Kidney tubule cell (primary cell): ENCODE data around the gene CHD2.
"Not testable (repeated sequence)": the region's sequence is repeated elsewhere in the genome, so short reads cannot be mapped to it uniquely, and the experiment has no call there.

ENCODE experiments used
- DNase-seq: peaks from one replicate; pipeline ENCODE4 v3.0.0-alpha.2; 2018; ENCODE audit warnings: low spot score

Gene CHD2

DNA sequence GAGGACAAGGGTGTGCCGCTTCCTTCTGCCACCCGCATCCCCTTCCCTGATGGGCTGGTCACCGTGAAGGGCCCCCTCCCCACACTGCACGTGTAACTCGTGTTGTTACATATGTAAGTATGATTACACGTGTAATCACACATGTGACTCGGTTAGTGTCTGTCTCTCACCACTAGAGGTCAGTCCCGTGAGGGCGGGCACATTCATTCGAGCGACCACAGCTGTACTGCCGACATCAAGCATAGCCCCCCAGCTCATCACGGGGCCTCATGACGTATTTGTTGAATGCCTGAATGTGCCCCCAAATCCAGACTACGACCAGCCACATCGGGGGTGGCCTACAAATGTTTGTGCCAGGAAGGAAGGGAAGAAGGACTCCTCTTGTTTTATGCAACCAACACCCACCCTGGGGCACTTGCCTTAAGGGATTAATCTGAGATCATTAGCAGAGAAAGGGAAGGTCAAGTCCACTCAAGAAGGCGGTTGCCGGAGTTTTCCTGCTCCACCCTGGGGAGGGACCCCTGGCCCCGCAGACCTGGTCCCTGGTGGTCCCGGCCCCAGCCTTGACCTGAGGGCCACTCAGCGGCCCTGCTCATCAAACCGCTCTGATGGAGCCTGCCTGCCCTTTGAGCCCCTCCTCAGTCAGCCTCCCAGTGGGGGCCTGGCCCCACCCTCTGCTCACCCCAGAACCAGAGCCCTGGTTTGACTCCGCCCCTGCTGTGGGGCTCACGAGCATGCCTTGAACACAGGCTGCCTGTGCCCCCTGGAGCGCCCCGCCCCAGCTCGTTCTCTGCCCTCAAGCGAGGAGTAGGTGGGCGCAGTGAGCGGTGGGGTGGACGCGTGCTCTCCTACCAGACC, 136.1 kb downstream of the CHD2 start:
- DNase-seq: peak; percentile 42

DNA sequence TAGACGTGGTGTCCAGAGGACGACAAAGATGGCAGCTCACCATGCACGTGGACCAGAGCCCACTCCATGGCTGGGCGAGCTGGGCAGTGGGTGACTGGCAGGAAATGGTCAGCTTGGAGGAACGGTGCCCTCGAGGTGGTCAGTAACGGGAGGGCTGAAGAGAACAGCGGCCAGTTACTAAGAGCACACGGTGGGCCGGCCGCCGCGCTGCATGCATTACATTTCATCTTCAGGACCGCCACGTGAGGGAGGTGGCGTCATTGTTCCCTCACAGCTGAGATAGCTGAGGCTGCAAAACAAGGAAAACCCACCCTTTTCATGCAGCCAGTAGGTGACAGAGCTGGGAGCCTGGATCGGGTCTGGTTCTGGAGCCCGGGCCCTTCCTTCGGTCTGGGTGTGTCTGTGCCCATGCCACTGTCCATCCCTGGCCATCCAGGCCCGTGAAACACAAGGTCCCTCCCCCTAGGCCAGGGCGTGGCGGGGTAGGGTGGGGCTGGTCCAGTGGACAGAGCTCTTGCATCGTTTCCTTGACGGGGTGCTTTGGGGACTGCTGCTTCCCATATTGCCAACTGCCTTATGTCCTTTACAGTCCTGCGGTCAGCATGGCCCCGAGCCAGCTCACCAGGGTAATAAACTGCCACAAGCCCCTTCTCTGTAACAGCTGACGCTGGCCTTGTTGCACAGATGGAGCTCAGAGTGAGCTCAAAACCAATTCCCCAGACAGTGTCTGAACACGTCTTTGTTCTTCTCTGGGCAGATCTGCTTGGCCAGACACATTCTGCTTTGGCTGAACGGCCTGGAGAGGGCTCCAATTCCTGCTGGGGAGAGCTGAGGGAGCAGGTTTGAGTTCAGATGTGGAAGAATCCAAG, 137.1 kb downstream of the CHD2 start:
- no peak for DNase-seq

DNA sequence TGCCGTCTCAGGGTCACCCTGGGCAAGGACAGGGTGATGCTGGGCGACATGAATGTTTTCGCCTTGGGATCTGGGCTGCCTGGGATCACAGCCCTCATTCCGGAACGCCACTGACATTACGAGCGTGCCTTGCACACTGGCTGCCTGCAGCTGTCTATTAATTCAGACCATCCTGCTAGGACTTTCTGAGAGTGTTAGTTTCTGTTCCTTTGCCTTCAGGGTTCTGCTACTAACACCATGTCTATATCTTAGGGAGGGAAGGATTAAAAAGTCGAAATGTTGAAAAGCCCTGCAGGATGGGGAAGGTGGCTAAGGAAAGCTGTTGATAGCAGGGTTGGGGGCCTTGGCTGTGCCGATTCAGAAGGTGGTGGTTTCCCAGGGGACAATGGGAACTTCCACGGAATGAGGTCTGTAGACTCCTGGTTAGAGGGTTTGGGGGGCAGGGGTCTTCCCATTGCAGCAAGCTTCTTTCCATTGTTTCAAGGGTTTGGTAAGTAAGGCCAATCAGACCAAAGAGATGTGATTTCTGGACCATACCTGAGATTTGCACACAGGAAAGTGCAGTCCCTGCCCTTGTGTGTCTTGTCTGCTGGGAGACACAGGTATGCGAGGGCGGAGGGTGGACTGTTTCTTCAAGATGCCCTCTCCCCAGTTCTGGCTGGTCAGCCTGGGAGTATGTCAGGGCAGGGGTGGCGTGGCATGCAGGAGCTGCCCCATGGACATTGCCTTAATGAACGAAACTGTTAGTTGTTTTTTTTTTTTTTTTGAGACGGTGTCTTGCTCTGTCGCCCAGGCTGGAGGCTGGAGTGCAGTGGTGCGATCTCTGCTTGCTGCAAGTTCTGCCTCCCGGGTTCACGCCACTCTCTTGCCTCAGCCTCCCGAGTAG, 137.9 kb downstream of the CHD2 start:
- no peak for DNase-seq

GRCh38 chr15:93039562-93040287, 139.6 kb downstream of the CHD2 start:
- DNase-seq: not testable (repeated sequence)

DNA sequence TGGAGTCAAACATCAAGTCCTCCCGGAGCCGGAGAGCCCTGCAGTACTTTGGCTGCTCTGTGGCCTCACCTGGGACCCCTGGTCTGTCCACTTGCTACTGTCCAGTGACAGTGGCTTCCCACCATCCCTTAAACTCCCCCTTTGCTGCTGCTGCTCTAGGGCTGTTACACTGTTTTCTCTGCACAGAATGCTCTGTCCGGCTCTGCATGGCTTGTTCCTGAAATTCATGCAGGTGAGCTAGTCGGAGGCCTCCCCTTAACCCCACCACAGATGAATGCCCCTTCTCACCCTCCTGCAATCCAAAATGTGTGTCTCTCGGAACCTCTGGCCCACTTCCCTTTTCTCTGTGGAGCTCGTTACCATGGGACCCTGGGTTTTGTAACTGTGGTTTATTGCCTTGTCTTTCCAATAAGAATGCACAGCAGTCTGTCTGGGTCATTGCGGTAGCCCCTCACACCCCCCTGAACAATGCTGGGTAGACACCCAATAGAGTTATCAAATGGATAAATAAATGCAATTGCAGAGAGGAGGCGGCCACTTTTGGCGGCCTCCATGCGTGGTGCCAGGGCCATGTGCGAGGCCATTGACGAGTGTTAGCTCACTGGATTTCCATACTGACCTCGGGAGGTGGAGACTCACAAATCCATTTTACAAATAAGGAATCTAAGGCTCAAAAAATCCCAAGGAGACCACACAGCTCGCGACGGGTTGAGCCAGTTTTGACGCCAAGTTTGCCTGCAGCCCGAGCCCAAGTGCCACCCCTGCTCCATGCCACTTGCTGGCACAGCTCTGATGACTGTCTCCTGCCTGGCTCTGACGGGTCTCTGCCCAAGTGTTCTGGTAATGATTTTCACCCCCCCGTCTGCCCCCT, 140.4 kb downstream of the CHD2 start:
- DNase-seq: no peak

GRCh38 chr15:93041159-93041547, 141.0 kb downstream of the CHD2 start:
- no peak for DNase-seq

DNA sequence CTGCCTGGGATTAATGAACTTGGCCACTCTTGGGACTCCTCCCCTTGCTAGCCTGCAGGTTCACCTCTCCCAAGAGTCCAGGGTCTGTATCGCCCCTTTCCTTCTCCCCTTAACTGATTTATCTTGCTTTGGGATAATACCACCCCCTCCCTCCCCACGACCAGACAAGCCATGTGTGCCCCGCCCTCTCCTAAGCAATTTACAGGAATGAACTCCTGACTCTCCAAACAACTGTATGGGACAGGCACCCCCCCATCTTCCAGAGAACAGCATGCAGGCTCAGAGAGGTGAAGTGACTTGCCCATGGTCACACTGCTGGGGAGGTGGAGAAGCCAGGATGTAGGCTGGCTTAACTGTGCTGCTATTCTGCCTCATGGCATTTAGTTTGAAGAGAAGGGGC, 142.1 kb downstream of the CHD2 start:
- no peak for DNase-seq

GRCh38 chr15:93042691-93043378, 142.7 kb downstream of the CHD2 start:
- DNase-seq: no peak

- no peak for DNase-seq
Observed at GRCh38 chr15:93043621-93044300, 143.6 kb downstream of the CHD2 start.

GRCh38 chr15:93044301-93045190, 144.4 kb downstream of the CHD2 start:
- DNase-seq: no peak

DNA sequence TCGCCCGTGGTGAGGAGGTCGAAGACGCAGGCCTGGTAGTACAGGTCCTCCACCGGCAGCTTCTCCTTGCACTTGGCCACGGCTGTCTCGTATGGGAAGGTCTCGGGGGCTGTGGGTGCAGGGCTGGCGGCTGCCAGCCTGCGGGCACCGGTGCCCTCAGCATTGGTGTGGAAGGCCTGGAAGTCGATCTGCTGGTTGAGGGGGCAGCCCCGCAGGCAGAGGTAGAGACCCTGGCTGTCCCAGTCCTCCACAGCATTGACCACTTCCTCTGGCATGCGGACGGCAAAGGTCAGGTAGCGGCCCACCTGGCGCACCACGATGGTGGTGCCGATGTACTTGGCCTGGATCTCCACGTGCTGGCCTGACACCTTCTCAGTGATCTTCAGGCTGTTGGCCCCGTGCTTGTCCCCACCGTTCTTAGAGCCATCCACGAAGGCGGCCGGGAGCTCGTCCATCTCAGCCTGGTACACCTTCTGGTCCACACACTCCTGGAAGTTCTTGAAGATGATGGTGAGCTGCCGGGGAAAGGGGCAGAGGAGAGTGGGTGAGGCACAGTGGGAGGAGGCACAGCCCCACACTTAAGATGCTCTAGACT, 145.2 kb downstream of the CHD2 start:
- DNase-seq: no peak

DNA sequence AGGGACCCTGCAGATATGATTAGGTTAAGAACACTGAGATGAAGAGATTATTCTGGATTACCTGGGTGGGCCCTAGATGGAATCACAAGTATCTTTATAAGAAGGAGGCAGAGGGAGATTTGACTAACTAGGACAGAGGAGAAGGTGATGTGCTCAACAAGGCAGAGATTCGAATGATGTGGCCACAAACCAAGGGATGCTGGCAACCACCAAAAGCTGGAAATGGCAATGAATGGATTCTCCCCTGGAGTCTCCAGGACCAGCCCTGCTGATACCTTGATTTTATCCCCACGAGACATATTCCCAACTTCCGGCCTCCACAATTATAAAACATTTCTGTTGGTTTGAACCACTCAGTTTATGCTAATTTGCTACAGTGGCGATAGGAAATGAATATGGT, 146.0 kb downstream of the CHD2 start:
- DNase-seq: no peak

DNA sequence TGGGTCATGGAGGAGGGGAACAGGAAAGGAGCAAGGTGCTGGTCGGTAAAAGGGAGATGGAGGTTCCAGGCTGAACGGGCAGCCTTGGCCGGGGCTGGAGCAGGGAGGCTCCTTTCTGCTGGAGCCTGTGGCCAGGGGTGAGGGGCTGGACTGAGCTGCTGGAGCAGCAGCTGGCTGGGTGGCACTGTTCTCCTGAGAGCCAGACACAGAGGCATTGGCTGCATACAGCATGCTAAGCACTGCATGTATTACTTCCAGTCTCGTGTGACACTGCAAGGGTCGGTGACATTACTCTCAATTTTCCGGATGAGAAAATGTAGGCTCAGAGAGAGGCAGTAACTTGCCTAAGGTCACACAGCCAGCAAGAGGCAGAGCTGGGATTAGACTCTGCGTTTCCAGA, 146.6 kb downstream of the CHD2 start:
- DNase-seq: no peak

DNA sequence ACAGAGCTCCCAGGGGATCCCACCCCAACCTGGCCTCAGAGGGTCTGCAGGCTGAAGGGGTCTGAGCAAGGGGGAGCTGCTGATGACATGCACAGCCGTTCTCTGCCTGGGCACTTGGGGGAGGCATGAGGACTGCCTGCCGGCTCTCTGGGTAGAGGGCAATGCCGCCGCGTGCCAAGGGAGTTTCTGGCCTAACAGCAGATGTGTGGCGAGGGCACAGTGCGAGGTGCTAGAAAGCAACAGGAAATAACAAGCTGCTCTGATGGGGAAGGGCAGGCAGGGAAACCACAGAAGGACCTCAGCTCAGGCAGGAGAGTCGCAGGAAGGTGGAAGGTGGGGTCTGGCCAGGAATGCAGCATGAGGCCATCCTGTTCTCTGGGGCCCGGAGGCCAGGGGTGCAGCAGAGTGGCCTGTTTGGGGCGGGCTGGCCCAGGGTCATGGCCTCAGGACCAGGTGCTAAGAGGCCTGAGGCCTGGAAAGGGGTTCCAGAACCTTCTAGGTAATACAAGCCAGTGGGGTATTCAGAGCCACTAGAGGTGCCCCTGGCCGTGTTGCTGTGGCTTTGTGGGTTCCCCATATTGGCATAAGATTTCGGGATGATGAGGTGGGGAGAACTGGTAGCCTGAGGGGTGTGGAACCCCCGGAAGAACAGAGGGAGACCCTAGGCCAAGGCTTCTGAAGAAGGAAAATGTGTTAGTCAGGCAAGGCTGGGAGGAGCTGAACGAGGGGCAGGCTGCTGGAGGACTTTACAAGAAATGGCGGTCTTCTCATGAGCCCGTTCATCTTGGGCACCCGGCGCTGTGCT, 147.7 kb downstream of the CHD2 start:
- no peak for DNase-seq

GRCh38 chr15:93048426-93048721, 148.2 kb downstream of the CHD2 start:
- DNase-seq: no peak

DNA sequence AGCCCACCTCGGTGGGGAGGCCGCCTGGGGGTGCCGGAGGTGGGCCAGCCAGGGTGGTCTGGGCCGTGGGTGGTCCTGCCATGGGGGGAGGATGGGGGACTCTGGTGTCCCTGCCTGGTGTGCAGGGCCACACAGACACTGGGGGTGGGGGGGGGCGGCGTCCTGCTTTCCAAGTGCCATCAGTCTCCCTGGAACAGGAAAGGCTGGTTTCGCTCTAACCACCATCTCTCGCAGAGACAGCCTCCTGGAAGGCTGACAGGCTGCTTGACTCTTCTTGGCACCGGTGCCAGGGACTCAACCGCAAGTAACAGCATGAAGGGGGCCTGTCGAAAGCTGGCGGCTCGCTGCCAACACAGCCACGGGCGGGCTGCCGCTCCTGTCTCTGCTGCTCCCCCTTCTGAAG, 148.6 kb downstream of the CHD2 start:
- DNase-seq: no peak

DNA sequence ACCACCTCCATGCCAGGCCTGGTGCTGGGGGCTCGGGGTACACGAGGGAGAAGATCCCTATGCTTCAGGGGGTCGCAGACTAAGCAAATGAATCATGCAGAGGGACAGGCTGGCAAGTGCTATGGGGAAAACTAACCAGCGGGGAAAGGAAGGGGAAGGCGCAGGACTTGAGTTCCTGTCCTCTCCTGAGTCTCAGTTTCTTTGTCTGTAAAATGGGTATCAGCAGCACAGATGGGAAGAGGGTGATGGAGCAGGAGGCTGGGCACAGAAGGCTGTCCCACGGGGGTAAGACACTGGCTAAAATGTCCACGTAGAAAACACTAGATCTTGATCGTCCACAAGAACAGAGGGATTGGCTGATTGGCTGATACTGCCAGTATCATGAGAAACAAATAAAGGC, 149.1 kb downstream of the CHD2 start:
- no peak for DNase-seq
